Measurements from ENCODE around the gene EYA2. TPM values are rescaled to one million over a fixed set of nuclear protein-coding genes. Genes with fewer than 3 reads are reported as not detected.
"Not testable (repeated sequence)": the region's sequence is repeated elsewhere in the genome, so short reads cannot be mapped to it uniquely, and the experiment has no call there.

EYA2 gene, protein sequence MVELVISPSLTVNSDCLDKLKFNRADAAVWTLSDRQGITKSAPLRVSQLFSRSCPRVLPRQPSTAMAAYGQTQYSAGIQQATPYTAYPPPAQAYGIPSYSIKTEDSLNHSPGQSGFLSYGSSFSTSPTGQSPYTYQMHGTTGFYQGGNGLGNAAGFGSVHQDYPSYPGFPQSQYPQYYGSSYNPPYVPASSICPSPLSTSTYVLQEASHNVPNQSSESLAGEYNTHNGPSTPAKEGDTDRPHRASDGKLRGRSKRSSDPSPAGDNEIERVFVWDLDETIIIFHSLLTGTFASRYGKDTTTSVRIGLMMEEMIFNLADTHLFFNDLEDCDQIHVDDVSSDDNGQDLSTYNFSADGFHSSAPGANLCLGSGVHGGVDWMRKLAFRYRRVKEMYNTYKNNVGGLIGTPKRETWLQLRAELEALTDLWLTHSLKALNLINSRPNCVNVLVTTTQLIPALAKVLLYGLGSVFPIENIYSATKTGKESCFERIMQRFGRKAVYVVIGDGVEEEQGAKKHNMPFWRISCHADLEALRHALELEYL
- not detected for total RNA-seq

DNA sequence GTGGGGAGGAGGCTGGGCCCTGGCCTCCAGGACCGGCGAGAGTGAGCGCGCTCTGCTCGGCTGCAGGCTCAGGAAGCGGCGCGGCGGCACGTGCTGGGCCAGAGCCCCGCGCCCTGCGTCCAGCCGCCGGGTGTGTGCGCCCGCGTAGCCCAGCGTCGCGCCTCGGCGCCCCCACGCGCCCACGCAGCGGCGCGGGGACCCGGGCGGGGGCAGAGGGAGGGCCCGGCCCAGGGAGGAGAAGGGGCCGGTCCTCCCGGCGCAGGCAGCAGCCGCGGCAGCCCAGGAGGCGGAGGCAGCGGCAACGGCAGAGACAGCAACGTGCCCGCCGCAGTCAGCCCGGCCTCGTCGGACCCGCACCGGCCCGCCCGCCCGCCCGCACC, at the start of gene EYA2:
TSS of gene EYA2 (plus strand) at position 265 of the 380 bp plus-strand sequence. CDS start 95,168 bp downstream, outside the sequence.
- peaks cover 0 to 7% of the 10 kb centered on the region in 2 donors for H3K9me3 Mint-ChIP-seq

DNA sequence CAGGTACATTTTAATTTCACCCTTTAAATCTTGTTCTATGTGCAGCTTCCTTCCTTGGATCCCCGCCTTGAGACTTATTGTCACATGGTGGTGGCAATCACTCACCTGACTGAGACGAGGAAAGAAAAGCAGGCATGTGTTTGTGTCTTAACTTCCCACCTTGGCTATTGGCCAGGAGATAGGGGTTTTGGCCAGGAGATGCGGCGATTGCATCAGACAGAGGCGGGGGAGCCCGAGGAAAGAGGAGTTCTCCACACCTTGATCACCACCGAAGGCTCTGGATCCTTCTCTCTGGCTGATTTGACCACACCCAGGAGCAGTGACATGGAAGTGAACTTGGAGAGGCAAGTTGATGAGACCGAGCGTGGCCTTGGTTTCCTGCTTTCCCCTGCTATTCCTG, 49.7 kb upstream of the EYA2 start:
- DNase-seq (ENCODE audit: low spot score in 2 of 2) (no peak), ATAC-seq (no peak)
- no peaks in the 10 kb centered on the region for H3K36me3 Mint-ChIP-seq
- no peak overlapping the region for H3K27ac Mint-ChIP-seq
- peaks cover 0 to 7% of the 10 kb centered on the region in 2 donors for H3K9me3 Mint-ChIP-seq

More for the DNA sequence above, at the start of gene EYA2:
- ATAC-seq = no peak
- Mint-ChIP-seq H3K36me3 (peaks cover 0 to 7% of the 10 kb centered on the region in 2 donors), H3K27ac (no peak within 1 kb of the TSS)
- DNase-seq (ENCODE audit: low spot score in 2 of 2) = no peak

- ATAC-seq (no peak), DNase-seq (ENCODE audit: low spot score in 2 of 2) (no peak)
- peaks cover 0 to 7% of the 10 kb centered on the region in 2 donors for H3K9me3 Mint-ChIP-seq
- no peak overlapping the region for H3K27ac Mint-ChIP-seq
- H3K36me3 Mint-ChIP-seq = no peaks in the 10 kb centered on the region
Measured at GRCh38 chr20:46849269-46849668, 45.4 kb upstream of the EYA2 start.

DNA sequence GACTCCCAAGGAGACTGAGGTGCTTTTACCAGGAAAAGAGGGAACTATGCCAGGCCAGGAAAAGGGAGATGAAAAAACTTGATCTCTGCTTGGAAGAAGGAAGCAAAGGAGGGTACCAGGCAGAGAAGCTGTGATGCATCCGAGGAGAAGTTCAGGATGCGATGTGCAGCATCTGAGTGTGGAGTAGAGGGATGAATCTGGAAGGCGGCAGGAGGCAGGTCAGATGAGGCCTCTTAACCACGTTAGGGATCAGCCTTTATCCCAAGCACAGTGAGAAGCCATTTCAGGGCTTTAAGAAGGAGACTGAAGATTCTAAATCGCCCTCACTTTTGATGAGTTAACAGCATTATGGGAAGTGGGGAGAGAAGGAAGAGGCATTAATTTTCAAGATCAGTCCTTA, 44.9 kb upstream of the EYA2 start:
- Mint-ChIP-seq H3K36me3 (no peaks in the 10 kb centered on the region), H3K9me3 (peaks cover 0 to 7% of the 10 kb centered on the region in 2 donors), H3K27ac (no peak overlapping the region)
- no peak for ATAC-seq
- no peak for DNase-seq (ENCODE audit: low spot score in 2 of 2)

DNA sequence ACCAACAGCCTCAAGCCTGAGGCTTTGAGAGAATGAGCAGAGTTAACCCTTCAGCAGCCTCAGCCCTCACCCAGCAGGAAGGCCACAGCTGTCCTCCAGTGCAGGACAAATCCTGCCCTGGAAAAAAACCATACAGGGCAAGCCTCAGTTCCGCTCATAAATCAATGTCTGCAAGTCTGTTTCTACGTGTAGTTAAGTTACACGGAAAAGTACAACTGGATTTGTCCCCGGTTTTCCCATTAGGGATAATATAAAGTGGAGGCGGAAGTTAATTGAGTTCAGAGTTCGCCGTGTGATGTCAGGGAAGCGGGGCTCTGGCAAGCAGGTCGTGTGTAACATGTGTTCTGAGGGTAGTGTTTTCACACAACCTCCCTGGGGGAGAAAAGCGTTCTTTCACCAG, 44.2 kb upstream of the EYA2 start:
- Mint-ChIP-seq H3K27ac (no peak overlapping the region), H3K36me3 (no peaks in the 10 kb centered on the region), H3K9me3 (peaks cover 0 to 7% of the 10 kb centered on the region in 2 donors)
- DNase-seq (ENCODE audit: low spot score in 2 of 2) = no peak
- ATAC-seq = no peak

GRCh38 chr20:46850896-46851295, 43.7 kb upstream of the EYA2 start:
- Mint-ChIP-seq H3K9me3 (peaks cover 0 to 7% of the 10 kb centered on the region in 2 donors), H3K36me3 (no peaks in the 10 kb centered on the region), H3K27ac (no peak overlapping the region)
- ATAC-seq = no peak
- no peak for DNase-seq (ENCODE audit: low spot score in 2 of 2)

- no peak overlapping the region for H3K27ac Mint-ChIP-seq
- ATAC-seq (no peak), DNase-seq (ENCODE audit: low spot score in 2 of 2) (no peak)
- H3K36me3 Mint-ChIP-seq = no peaks in the 10 kb centered on the region
- H3K9me3 Mint-ChIP-seq = peaks cover 0 to 7% of the 10 kb centered on the region in 2 donors
Measured at GRCh38 chr20:46851746-46852145, 42.9 kb upstream of the EYA2 start.

- ATAC-seq (no peak), DNase-seq (ENCODE audit: low spot score in 2 of 2) (no peak)
Measured at GRCh38 chr20:46852313-46852712, 42.3 kb upstream of the EYA2 start.

GRCh38 chr20:46853926-46854325, 40.7 kb upstream of the EYA2 start:
- ATAC-seq (no peak), DNase-seq (ENCODE audit: low spot score in 2 of 2) (no peak)
- Mint-ChIP-seq H3K36me3 (no peaks in the 10 kb centered on the region), H3K9me3 (peaks cover 0 to 3% of the 10 kb centered on the region in 2 donors), H3K27ac (no peak overlapping the region)

More at GRCh38 chr20:46852313-46852712, 42.3 kb upstream of the EYA2 start:
- Mint-ChIP-seq H3K36me3 (no peaks in the 10 kb centered on the region), H3K27ac (no peak overlapping the region), H3K9me3 (peaks cover 0 to 7% of the 10 kb centered on the region in 2 donors)

- H3K36me3 Mint-ChIP-seq = no peaks in the 10 kb centered on the region
- H3K9me3 Mint-ChIP-seq = no peaks in the 10 kb centered on the region
- ATAC-seq = no peak
- no peak overlapping the region for H3K27ac Mint-ChIP-seq
- DNase-seq (ENCODE audit: low spot score in 2 of 2) = no peak
Measured at GRCh38 chr20:46857061-46857831, 37.4 kb upstream of the EYA2 start.

DNA sequence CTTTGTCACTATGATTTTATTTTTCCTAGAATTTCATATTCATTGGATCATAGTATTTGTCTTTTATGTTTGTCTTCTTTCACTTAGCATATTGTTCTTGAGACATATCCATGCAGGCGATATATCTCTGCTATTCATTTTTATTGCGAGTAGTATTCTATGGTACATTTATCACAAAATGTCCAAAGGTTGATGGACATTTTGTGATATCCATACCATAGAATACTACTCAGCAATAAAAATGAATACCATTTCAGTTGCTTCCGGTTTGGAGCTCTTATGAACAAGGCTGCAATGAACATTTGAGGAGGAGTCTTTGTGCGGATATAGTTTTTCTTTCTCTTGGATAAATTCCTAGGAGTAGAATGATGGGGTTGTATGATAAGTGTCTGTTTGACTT, 28.8 kb upstream of the EYA2 start:
- DNase-seq (ENCODE audit: low spot score in 2 of 2) (no peak), ATAC-seq (no peak)
- Mint-ChIP-seq H3K9me3 (peaks cover 5 to 7% of the 10 kb centered on the region in 2 donors), H3K27ac (no peak overlapping the region), H3K36me3 (no peaks in the 10 kb centered on the region)

DNA sequence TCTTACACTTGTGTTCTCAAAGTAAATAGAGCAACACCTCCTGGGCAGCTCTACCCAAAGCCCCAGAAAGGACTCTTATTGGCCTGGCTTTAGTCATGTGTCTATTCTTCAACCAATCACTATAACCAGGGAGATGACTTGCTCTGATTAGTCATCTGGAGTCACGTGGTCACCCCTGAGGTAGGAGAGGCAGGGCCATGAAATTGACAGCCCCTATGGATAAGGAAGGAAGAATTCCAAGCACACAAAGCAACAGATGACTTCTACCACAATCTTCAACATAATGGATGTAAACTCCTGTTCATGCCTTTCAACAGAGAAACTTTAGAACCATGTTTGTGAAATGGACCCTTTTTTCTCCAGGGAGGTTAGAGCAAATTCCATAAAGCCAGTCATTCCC, 24.6 kb upstream of the EYA2 start:
- DNase-seq (ENCODE audit: low spot score in 2 of 2) (no peak), ATAC-seq (no peak)
- peaks cover 5 to 7% of the 10 kb centered on the region in 2 donors for H3K9me3 Mint-ChIP-seq
- no peaks in the 10 kb centered on the region for H3K36me3 Mint-ChIP-seq
- no peak overlapping the region for H3K27ac Mint-ChIP-seq

- Mint-ChIP-seq H3K9me3 (peaks cover 5 to 7% of the 10 kb centered on the region in 2 donors), H3K36me3 (no peaks in the 10 kb centered on the region), H3K27ac (peak overlapping the region in 1 of 2 donors; percentile 24)
- ATAC-seq (no peak), DNase-seq (ENCODE audit: low spot score in 2 of 2) (no peak)
Measured at GRCh38 chr20:46872328-46873211, 22.1 kb upstream of the EYA2 start.

- DNase-seq (ENCODE audit: low spot score in 2 of 2) = no peak
- no peak overlapping the region for H3K27ac Mint-ChIP-seq
- ATAC-seq = no peak
- H3K9me3 Mint-ChIP-seq = no peaks in the 10 kb centered on the region
- H3K36me3 Mint-ChIP-seq = no peaks in the 10 kb centered on the region
Measured at GRCh38 chr20:46875059-46875458, 19.6 kb upstream of the EYA2 start.

DNA sequence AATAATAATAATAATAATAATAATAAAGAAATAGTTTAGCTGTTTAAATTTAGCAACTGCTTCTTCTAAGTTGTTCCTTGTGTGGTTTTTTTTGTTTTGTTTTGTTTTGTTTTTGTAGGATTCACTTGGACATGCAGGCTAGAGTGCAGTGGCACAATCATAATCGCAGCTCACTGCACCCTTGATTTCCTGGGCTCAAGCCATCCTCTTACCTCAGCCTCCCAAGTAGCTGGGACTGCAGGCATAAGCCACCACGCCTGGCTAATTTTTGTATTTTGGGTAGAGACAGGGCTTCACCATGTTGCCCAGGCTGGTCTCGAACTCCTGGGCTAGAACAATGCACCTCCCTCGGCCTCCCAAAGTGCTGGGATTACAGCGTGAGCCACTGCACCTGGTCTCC, 15.3 kb upstream of the EYA2 start:
- Mint-ChIP-seq H3K36me3 (no peaks in the 10 kb centered on the region), H3K27ac (no peak overlapping the region), H3K9me3 (no peaks in the 10 kb centered on the region)
- ATAC-seq (no peak), DNase-seq (ENCODE audit: low spot score in 2 of 2) (no peak)

- H3K9me3 Mint-ChIP-seq; DNase-seq (ENCODE audit: low spot score in 2 of 2); H3K36me3 Mint-ChIP-seq; H3K27ac Mint-ChIP-seq; ATAC-seq: not testable (repeated sequence)
Measured at GRCh38 chr20:46879963-46880362, 14.7 kb upstream of the EYA2 start.
